Measurements from ENCODE around the gene ACOT7.
A peak's percentile ranks its signal among the peaks of the same experiment; 100 is the strongest.

ACOT7 gene

DNA sequence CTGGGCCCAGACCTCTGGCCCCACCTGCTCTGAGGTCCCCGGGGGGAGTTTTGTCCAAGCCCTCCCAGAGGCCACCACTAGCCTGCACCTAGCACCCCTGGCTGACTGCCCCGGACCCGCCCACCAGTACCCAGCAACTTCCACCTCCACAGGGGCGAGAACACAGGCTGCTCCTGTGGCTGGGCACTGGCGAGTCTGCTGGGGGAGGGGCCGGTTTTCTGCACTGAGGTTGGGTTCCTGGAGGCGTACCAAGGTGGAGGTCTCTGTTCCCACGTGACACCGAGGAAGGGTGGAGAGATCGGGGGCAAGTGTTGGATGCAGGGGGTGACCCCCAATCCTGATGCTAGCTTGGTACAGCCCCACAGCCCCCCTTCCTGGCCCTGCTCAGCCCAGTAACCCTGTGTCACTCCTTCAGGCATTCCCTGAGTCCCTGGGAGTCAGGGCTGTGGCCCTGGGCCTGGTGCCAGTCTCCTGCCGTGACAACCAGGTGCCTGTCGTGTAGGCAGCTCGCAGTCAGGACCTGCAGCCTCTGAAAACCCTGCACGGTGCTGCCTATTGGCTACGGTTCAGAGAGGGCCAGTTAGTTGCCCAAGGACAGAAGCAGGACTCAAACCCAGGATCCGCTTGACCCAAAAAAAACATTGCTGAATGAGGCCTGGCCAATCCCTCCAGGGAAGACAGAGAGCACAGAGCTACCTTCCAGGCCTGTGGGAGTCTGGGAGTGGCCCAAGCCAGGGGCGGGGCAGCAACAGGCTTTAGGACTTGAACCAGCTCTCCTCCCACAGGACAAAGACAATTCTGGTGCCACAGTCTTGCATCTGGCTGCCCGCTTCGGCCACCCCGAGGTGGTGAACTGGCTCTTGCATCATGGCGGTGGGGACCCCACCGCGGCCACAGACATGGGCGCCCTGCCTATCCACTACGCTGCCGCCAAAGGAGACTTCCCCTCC is 34.1 kb upstream of the ACOT7 start:
- in situ Hi-C loops (cut with HindIII; ENCODE audit: low pct_unique_long_range_greater_than_20kb, low sequenced_read_pairs) = no loop called here
- no peak for TF ChIP-seq JUND (IDR thresholded peaks at IDR 0.05; ENCODE audit: low read depth)
- peak in 1 of 2 experiments; percentile 94 for DNase-seq (ENCODE audit: low read depth in 1 of 2, low spot score in 1 of 2)

GRCh38 chr1:6426972-6427350 is 33.4 kb upstream of the ACOT7 start:
- in situ Hi-C loops (cut with HindIII; ENCODE audit: low pct_unique_long_range_greater_than_20kb, low sequenced_read_pairs) = no loop called here
- DNase-seq (ENCODE audit: low read depth in 1 of 2, low spot score in 1 of 2) = no peak
- TF ChIP-seq JUND (IDR thresholded peaks at IDR 0.05; ENCODE audit: low read depth) = no peak

GRCh38 chr1:6426277-6426971 is 32.9 kb upstream of the ACOT7 start:
- no peak for TF ChIP-seq JUND (IDR thresholded peaks at IDR 0.05; ENCODE audit: low read depth)
- DNase-seq (ENCODE audit: low read depth in 1 of 2, low spot score in 1 of 2) = no peak
- in situ Hi-C loops (cut with HindIII; ENCODE audit: low pct_unique_long_range_greater_than_20kb, low sequenced_read_pairs) = no loop called here

DNA sequence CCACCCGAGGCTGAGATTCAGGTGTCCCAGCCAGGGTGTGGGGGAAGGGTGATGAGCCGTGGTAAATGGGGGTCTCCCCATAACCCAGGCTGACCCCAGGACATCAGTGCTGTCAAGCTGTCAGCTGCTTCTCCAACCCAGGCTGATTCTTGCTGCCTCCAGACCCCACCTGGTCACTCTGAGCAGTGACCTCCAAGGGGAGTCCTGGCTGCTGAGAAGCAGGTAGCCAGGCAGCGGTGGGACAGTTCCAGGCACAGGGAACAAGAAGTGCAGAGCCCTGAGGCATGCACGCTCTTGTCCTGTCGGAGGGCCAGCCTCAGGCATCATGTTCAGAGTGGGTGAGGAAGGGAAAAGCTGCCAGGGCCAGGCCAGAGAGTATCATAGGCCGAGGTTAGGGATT is 32.1 kb upstream of the ACOT7 start:
- no peak for TF ChIP-seq JUND (IDR thresholded peaks at IDR 0.05; ENCODE audit: low read depth)
- DNase-seq (ENCODE audit: low read depth in 1 of 2, low spot score in 1 of 2) = no peak
- in situ Hi-C loops (cut with HindIII; ENCODE audit: low pct_unique_long_range_greater_than_20kb, low sequenced_read_pairs) = no loop called here

DNA sequence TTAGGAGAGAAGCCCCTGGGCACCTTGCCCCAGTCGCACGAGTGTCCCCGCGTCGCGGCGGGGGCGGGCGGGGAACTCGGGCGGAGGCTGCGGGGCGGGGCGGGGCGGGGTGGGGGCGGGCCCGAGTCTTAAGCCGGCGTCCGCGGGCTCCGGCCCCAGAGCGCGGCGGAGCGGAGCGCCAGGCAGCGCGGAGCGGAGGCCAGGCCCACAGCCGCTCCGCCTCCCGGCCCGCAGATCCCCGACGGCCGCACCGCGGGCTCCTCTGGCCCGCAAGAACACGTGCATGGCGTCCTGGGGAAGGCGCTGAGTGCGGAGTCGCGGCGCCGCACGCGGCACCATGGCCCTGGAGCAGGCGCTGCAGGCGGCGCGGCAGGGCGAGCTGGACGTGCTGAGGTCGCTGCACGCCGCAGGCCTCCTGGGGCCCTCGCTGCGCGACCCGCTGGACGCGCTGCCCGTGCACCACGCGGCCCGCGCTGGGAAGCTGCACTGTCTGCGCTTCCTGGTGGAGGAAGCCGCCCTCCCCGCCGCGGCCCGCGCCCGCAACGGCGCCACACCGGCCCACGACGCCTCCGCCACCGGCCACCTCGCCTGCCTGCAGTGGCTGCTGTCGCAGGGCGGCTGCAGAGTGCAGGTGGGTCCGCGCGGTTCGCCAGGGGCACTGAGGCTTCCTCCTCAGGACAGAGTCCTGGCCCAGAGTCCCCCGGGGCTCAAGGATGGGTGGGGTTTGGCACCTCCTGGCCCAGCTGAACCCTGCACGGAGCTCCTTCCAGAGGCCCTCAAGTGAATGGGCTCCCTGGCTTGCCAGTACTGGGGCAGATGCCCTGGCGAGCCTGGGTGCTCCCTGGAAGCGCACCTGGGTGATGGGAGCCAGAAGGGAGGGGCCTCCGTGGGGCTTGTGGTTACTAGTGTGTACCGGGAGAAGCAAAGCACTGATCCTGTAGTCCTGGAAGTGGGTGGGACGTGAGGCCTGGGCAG is 31.3 kb upstream of the ACOT7 start, which contains the start of gene ESPN:
TSS of gene ESPN (plus strand) at position 158 of the 975 bp plus-strand sequence. CDS start at position 338, 180 bp downstream.
- in situ Hi-C loops (cut with HindIII; ENCODE audit: low pct_unique_long_range_greater_than_20kb, low sequenced_read_pairs) = no loop called here
- peak; percentile 61 to 74 for DNase-seq (ENCODE audit: low read depth in 1 of 2, low spot score in 1 of 2)
- TF ChIP-seq JUND (IDR thresholded peaks at IDR 0.05; ENCODE audit: low read depth) = no peak

- in situ Hi-C loops (cut with HindIII; ENCODE audit: low pct_unique_long_range_greater_than_20kb, low sequenced_read_pairs) = no loop called here
- no peak for TF ChIP-seq JUND (IDR thresholded peaks at IDR 0.05; ENCODE audit: low read depth)
- DNase-seq (ENCODE audit: low read depth in 1 of 2, low spot score in 1 of 2) = no peak
Observed at GRCh38 chr1:6424000-6424565, 30.5 kb upstream of the ACOT7 start.

DNA sequence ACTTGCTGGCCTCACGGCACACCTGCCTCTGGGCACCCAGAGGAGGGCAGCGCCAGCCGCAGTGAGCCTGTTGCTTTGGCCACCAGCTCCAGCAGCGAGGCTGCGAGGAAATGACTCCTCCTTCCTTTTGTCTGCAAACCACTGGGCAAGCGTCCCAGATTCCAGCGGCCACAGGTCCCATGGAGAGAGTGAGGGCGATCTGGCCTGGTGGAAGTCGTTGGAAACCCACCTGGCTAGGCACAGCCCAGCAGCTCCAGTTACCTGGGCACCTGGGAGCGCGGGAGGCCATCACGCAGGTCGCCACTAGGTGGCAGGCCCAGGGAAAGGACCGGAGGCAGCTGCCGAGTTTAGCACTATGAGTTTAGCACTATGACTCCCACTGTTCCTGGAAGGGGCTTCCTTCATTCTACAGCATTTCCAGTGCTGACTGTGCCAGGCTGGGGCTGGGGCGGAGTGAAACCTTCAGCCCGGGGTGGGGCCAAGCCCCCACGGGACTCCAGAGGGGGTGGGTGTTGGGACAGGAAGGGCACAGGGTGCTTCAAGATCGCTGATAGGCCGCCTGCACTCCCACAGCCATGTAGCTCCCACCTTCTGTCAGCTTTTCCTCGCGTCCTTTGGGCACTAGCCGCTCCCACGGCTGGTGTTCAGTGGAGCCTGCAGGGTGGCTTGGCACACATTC is 29.9 kb upstream of the ACOT7 start:
- TF ChIP-seq JUND (IDR thresholded peaks at IDR 0.05; ENCODE audit: low read depth) = no peak
- in situ Hi-C loops (cut with HindIII; ENCODE audit: low pct_unique_long_range_greater_than_20kb, low sequenced_read_pairs) = no loop called here
- peak; percentile 80 to 82 for DNase-seq (ENCODE audit: low read depth in 1 of 2, low spot score in 1 of 2)

DNA sequence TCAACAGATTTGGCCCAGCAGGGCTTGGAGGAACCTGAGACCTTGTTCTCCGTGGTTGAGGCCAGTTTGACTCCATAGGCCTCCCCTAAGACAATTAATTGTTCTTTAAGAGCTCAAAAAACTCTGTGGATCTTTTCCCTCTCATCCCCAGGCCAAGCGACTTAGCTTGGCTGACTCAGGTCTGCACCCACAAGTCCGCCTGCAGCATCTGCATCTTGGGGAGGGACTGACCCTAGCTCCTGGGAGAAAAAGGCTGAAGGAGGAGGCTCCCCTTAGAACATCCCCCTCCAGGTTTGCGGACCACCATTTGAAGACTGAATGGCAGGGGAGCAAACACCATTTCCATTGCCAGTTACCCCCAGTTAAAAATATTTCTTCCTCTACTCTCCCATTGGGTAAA is 27.7 kb upstream of the ACOT7 start:
- DNase-seq (ENCODE audit: low read depth in 1 of 2, low spot score in 1 of 2) = no peak
- no peak for TF ChIP-seq JUND (IDR thresholded peaks at IDR 0.05; ENCODE audit: low read depth)
- in situ Hi-C loops (cut with HindIII; ENCODE audit: low pct_unique_long_range_greater_than_20kb, low sequenced_read_pairs) = no loop called here

DNA sequence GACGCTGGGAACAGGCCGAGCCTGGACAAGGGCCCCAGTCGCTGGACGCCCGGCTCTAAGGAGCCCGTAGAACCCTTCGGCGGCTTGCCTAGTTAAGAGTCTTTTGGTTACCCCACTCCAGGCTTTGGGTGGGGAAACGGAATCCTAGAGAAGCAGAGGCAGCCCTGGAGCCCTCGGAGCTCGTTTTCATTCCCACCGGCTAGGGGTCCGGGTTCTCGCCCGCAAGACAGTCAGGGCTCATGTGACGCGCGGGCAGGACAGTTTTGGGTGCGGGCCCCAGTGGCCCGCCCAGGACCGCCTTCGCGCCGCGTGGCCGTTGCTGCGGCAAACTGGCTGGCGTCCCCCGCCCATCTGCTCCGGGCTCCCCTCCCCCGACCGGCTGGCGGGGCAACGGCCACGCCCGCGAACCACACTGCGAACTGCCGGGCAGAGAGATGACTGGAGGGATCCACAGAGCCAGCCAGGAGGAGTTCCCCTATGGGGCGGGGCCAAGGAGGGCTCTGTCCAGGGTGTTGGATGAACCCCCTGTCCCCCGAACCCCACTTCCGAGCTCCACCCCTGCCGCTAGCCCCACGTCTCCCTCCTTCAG is 27.0 kb upstream of the ACOT7 start:
- DNase-seq (ENCODE audit: low read depth in 1 of 2, low spot score in 1 of 2) = no peak
- in situ Hi-C loops (cut with HindIII; ENCODE audit: low pct_unique_long_range_greater_than_20kb, low sequenced_read_pairs) = no loop called here
- no peak for TF ChIP-seq JUND (IDR thresholded peaks at IDR 0.05; ENCODE audit: low read depth)

DNA sequence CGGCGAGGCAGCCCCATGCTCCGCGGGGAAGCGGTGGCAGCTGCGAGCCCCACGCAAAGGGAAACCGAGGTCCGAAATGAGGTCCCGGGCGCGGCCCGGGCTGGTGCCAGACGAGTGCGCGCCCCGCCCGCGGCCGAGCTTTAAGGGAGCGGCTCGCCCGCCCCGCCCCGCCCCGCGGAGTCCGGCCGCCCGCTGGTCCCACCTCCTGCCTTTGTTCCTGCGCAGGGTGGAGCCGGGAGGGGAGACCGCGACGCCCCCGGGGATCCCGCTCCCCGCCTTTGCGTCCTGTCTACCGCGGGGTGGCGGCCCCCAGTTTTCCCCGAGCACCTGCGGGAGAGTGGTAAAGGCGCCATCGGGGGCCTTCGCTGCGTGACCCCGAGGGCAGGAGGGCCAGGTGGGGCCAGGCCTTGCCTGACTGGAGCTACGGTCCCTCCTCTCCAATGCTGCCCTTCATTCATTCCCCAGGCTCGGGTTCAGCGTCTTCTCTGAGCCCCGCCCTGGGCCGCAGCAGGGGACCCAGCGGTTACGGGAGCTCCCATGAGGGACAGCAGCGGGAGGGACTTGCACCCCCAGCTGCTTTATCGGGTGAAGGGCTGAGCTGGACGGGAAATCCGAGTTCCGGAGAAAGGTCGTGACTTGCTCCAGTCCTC is 26.4 kb upstream of the ACOT7 start, which contains the start of gene HES2:
TSS of gene HES2 (minus strand) at position 116 of the 650 bp plus-strand sequence. CDS start at position 17, 99 bp downstream.
- peak; percentile 65 to 85 for DNase-seq (ENCODE audit: low read depth in 1 of 2, low spot score in 1 of 2)
- in situ Hi-C loops (cut with HindIII; ENCODE audit: low pct_unique_long_range_greater_than_20kb, low sequenced_read_pairs) = no loop called here
- TF ChIP-seq JUND (IDR thresholded peaks at IDR 0.05; ENCODE audit: low read depth) = no peak
